ENCODE results near the gene ZFYVE9. TPM values are rescaled to one million over a fixed set of nuclear protein-coding genes. Genes with fewer than 3 reads are reported as not detected.

The ZFYVE9 gene
- total and polyA plus RNA-seq, 9 of the 15 experiments (the other 6 are each of a cell fraction or from before 2014, with no cell fraction given): 0.52 to 14.4 (median 8.9) TPM

DNA sequence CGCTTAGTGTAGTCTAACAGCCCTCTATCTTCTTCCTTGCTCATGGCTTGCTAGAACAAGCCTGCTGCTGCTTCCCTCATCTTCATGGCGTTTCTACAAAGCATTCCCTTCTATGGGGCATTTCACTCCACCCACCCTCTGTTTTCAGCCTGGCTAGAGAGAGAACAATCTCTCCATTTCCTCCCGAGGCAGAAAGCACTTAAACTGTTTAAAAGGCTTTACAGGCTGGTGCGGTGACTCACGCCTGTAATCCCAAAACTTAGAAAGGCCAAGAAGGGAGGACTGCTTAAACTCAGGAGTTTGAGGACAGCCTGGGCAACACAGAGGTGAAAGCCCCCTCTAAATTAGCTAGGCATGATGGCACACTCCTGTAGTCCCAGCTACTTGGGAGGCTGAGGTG lies 244.6 kb downstream of the ZFYVE9 start:
- Histone ChIP-seq H3K27me3 (ENCODE audit: control insufficient read depth in 2 of 2, insufficient read depth in 2 of 2, low read length in 2 of 2) (no peaks in the 10 kb centered on the region), H3K9me3 (replicated peaks; ENCODE audit: control insufficient read depth, insufficient read depth, low read depth, low read length) (no peaks in the 10 kb centered on the region), H3K9ac (ENCODE audit: insufficient read depth in 1 of 2, low read depth in 2 of 2, low read length in 2 of 2) (no peak overlapping the region), H3K79me2 (ENCODE audit: control insufficient read depth, insufficient read depth, low read length) (peaks cover 16% of the 10 kb centered on the region), H3K4me2 (ENCODE audit: insufficient read depth, low read length) (no peak overlapping the region), H3K36me3 (ENCODE audit: control insufficient read depth, insufficient read depth, low read length) (peaks cover 95% of the 10 kb centered on the region), H3K9me1 (ENCODE audit: control insufficient read depth, insufficient read depth, low read length) (no peaks in the 10 kb centered on the region), H2AFZ (ENCODE audit: low read depth, low read length) (no peak overlapping the region), H3K4me1 (replicated peaks in 1 of 2; ENCODE audit: control insufficient read depth in 2 of 2, insufficient read depth in 2 of 2, low read length in 2 of 2) (no peaks in the 10 kb centered on the region), H3K27ac (ENCODE audit: extremely low read depth, low read depth, low read length) (no peak overlapping the region), H4K20me1 (replicated peaks; ENCODE audit: control insufficient read depth, insufficient read depth, low read length) (no peaks in the 10 kb centered on the region; the same call in 1 of the 2 replicates), H3K4me3 (no peak overlapping the region)
- BruUV-seq (replicated peaks): no TSS peak
- in situ Hi-C loops (cut with MboI) (no loop called here), intact Hi-C loops (cut with micrococcal nuclease) (no loop called here)
- DNase-seq (ENCODE audit: extremely low read depth in 1 of 4, low spot score in 3 of 4) (no peak), ATAC-seq (no peak), FAIRE-seq (no peak)
- 92% methylated on average over 5 of the region's 5 CpGs for WGBS (ENCODE audit: insufficient coverage, low coverage, missing lambda C conversion rate)
- TF ChIP-seq NR2C2 (CRISPR knock-in tag; IDR thresholded peaks at IDR 0.05) (no peak), NR2C2 (tag; IDR thresholded peaks at IDR 0.05) (no peak), SUPT5H (IDR thresholded peaks at IDR 0.05) (peak; percentile 40), POLR2AphosphoS5 (IDR thresholded peaks at IDR 0.05; ENCODE audit: control insufficient read depth, insufficient read depth, low read depth, low read length) (peak; percentile 44; the same call in 1 of the 2 replicates)
- CTCF ChIA-PET (ENCODE audit: low intra/inter-chr PET ratio): no interaction called here
- POLR2A ChIA-PET: interaction anchor here (1.0 to 1.6 kb wide), 2 partner anchors 10 to 21 kb away, joined by 6 to 9 read pairs; partner anchors contain the start of gene CC2D1B

DNA sequence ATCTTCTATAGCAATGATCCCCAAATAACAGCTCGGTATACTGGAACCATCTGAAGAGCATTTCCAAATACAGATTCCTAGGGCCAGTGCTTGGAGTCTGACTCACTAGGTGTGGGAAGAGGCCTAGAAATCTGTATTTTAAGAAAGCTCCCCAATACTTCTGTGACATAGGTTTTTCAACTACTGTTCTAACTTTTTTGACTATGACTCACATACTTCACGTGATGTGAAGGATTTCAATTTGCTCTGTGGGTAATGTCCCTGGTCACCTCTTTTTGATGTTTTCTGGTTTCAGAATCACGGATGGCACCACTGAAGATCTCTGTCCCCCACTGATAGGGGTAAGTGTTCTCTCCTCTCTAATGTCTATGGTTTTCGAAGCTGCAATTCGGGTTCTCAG lies 251.3 kb downstream of the ZFYVE9 start:
- H3K36me3 ChIP-seq (ENCODE audit: control insufficient read depth, insufficient read depth, low read length): peaks cover 94% of the 10 kb centered on the region
- H3K4me3 ChIP-seq: no peak overlapping the region
- H2AFZ ChIP-seq (ENCODE audit: low read depth, low read length): no peak overlapping the region
- H4K20me1 ChIP-seq (replicated peaks; ENCODE audit: control insufficient read depth, insufficient read depth, low read length): peaks cover 11% of the 10 kb centered on the region; the same call in 1 of the 2 replicates
- WGBS (ENCODE audit: insufficient coverage, low coverage, missing lambda C conversion rate): 85% methylated on average over 5 of the region's 5 CpGs
- no peaks in the 10 kb centered on the region for H3K4me1 ChIP-seq (replicated peaks in 1 of 2; ENCODE audit: control insufficient read depth in 2 of 2, insufficient read depth in 2 of 2, low read length in 2 of 2)
- POLR2A ChIA-PET: interaction anchor here (0.9 to 5.6 kb wide), 2 partner anchors 12 to 36 kb away, joined by 3 to 45 read pairs; partner anchors contain the start of genes ORC1 and PRPF38A
- in situ Hi-C loops (cut with MboI): no loop called here
- no peak overlapping the region for H3K27ac ChIP-seq (ENCODE audit: extremely low read depth, low read depth, low read length)
- TF ChIP-seq FOSL1 (tag; conservative IDR thresholded peaks at IDR 0.05) (0 out of 2 replicates have a peak, but pooled peaks have one; percentile 35), MEF2A (IDR thresholded peaks at IDR 0.05; ENCODE audit: control insufficient read depth, low read depth, low read length) (no peak)
- TF ChIP-seq, protein P1, sequence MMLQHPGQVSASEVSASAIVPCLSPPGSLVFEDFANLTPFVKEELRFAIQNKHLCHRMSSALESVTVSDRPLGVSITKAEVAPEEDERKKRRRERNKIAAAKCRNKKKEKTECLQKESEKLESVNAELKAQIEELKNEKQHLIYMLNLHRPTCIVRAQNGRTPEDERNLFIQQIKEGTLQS (IDR thresholded peaks at IDR 0.05): peak; percentile 20; the same call in 1 of the 2 replicates
- TF ChIP-seq, protein P1 (CRISPR knock-in tag; conservative IDR thresholded peaks at IDR 0.05): no peak
- no peaks in the 10 kb centered on the region for H3K9me1 ChIP-seq (ENCODE audit: control insufficient read depth, insufficient read depth, low read length)
- no peak overlapping the region for H3K9ac ChIP-seq (ENCODE audit: insufficient read depth in 1 of 2, low read depth in 2 of 2, low read length in 2 of 2)
- H3K27me3 ChIP-seq (ENCODE audit: control insufficient read depth in 2 of 2, insufficient read depth in 2 of 2, low read length in 2 of 2): no peaks in the 10 kb centered on the region
- no peak overlapping the region for H3K4me2 ChIP-seq (ENCODE audit: insufficient read depth, low read length)
- CTCF ChIA-PET (ENCODE audit: low intra/inter-chr PET ratio): no interaction called here
- FAIRE-seq (no peak), ATAC-seq (0 out of 3 replicates have a peak, but pooled peaks have one; percentile 15), DNase-seq (ENCODE audit: extremely low read depth in 1 of 4, low spot score in 3 of 4) (no peak)
- no peaks in the 10 kb centered on the region for H3K9me3 ChIP-seq (replicated peaks; ENCODE audit: control insufficient read depth, insufficient read depth, low read depth, low read length)
- BruUV-seq (replicated peaks): no TSS peak
- H3K79me2 ChIP-seq (ENCODE audit: control insufficient read depth, insufficient read depth, low read length): peaks cover 67% of the 10 kb centered on the region
- intact Hi-C loops (cut with micrococcal nuclease): no loop called here

Data from K562 (cell line).